22Rv1 (cell line): Measurements from ENCODE around the gene RERE.

Experiments used
- CTCF ChIP-seq: fragments of 450-650 bp; IDR thresholded peaks from 2 replicates; pipeline ENCODE4 v1.5.1; 2017; ENCODE audit warnings: mild to moderate bottlenecking
- ZFX ChIP-seq: fragments of 450-650 bp; IDR thresholded peaks from 2 replicates; pipeline ENCODE4 v1.6.1; 2017; ENCODE audit warnings: antibody characterized with exemption, borderline replicate concordance

- TF ChIP-seq CTCF (no peak), ZFX (no peak)
Observed at GRCh38 chr1:8402109-8402710, 415.2 kb downstream of the RERE start.
